Left ventricle myocardium inferior (tissue), 1 donor: ENCODE results near the gene ALDH3A1. TPM values are rescaled to one million over a fixed set of nuclear protein-coding genes. Genes with fewer than 3 reads are reported as not detected.
"Not testable (repeated sequence)": the region's sequence is repeated elsewhere in the genome, so short reads cannot be mapped to it uniquely, and the experiment has no call there.

Source experiments
- DNase-seq: peaks from one replicate; pipeline ENCODE4 v3.0.0-alpha.2; 2020
- H3K27ac ChIP-seq: fragments of 200-600 bp; replicated peaks from 2 replicates; pipeline ENCODE4 v1.8.0; 2021
- H3K27me3 ChIP-seq: fragments of 200-600 bp; 2 replicates; pipeline ENCODE4 v1.8.0; 2021; ENCODE audit warnings: low read depth
- H3K36me3 ChIP-seq: fragments of 200-600 bp; 2 replicates; pipeline ENCODE4 v1.8.0; 2021
- H3K4me1 ChIP-seq: fragments of 200-600 bp; 2 replicates; pipeline ENCODE4 v1.8.0; 2021
- H3K4me3 ChIP-seq: fragments of 200-600 bp; 2 replicates; pipeline ENCODE4 v1.8.0; 2021; ENCODE audit warnings: mild to moderate bottlenecking, moderate library complexity
- H3K9me3 ChIP-seq: fragments of 200-600 bp; replicated peaks from 2 replicates; pipeline ENCODE4 v1.8.0; 2021
- CTCF ChIP-seq: fragments of 200-600 bp; IDR thresholded peaks from 2 replicates; pipeline ENCODE4 v1.8.0; 2021; ENCODE audit warnings: antibody characterized with exemption, mild to moderate bottlenecking, borderline replicate concordance
- intact Hi-C: fragments of 100-400 bp; cut with micrococcal nuclease; formaldehyde crosslinking; loops from one replicate; pipeline ENCODE4 v1.11.0; 2022
- total RNA-seq: library from RNA; stranded (reverse); fragmentation: NEBNext Ultra II Directional; extraction: Animal tissue kit (Norgen Biotek cat#: 25700); gene quantifications from one replicate; pipeline ENCODE4 v1.2.1, GENCODE V29; 2021
- donor health status: DM: no; HTN: yes; CAD: no; lungs with severe emphysema.

ALDH3A1 gene
- total RNA-seq, 1 donor from 2014 or later: not detected

GRCh38 chr17:19769946-19770652 is 22.0 kb upstream of the ALDH3A1 start:
- Histone ChIP-seq H3K4me3 (no peak overlapping the region), H3K27me3 (no peaks in the 10 kb centered on the region), H3K4me1 (peaks cover 3% of the 10 kb centered on the region), H3K36me3 (peaks cover 17% of the 10 kb centered on the region), H3K9me3 (no peaks in the 10 kb centered on the region), H3K27ac (no peak overlapping the region)
- intact Hi-C loops: loop anchor here (5.0 kb wide), 1 partner anchor 258 kb away; no protein-coding TSS in a partner anchor
- TF ChIP-seq CTCF: no peak
- DNase-seq: no peak

- H3K27me3 ChIP-seq: no peaks in the 10 kb centered on the region
- no peak overlapping the region for H3K27ac ChIP-seq
- no peaks in the 10 kb centered on the region for H3K36me3 ChIP-seq
- H3K9me3 ChIP-seq: no peaks in the 10 kb centered on the region
- no peak for DNase-seq
- peaks cover 3% of the 10 kb centered on the region for H3K4me1 ChIP-seq
- TF ChIP-seq CTCF: no peak
- intact Hi-C loops: loop anchor here (5.0 kb wide), 1 partner anchor 256 kb away; no protein-coding TSS in a partner anchor
- no peak overlapping the region for H3K4me3 ChIP-seq
These were observed 20.1 kb upstream of the ALDH3A1 start for GRCh38 chr17:19768046-19768782.

- H3K9me3 ChIP-seq: no peaks in the 10 kb centered on the region
- H3K27me3 ChIP-seq: no peaks in the 10 kb centered on the region
- DNase-seq: peak; percentile 78
- no peak overlapping the region for H3K27ac ChIP-seq
- H3K4me3 ChIP-seq: no peak overlapping the region
- no peaks in the 10 kb centered on the region for H3K36me3 ChIP-seq
- TF ChIP-seq CTCF: peak; percentile 95
- H3K4me1 ChIP-seq: peaks cover 3% of the 10 kb centered on the region
- intact Hi-C loops: loop anchor here (5.0 kb wide), 1 partner anchor 254 kb away; no protein-coding TSS in a partner anchor
These were observed 18.5 kb upstream of the ALDH3A1 start for GRCh38 chr17:19766421-19767270.

GRCh38 chr17:19766016-19766415 is 17.9 kb upstream of the ALDH3A1 start:
- intact Hi-C loops: loop anchor here (5.0 kb wide), 1 partner anchor 254 kb away; no protein-coding TSS in a partner anchor
- DNase-seq: no peak
- Histone ChIP-seq H3K27ac (no peak overlapping the region), H3K9me3 (no peaks in the 10 kb centered on the region), H3K27me3 (no peaks in the 10 kb centered on the region), H3K4me3 (no peak overlapping the region), H3K36me3 (no peaks in the 10 kb centered on the region), H3K4me1 (peaks cover 3% of the 10 kb centered on the region)
- TF ChIP-seq CTCF: no peak

- H3K27me3 ChIP-seq, H3K36me3 ChIP-seq, H3K4me3 ChIP-seq, H3K9me3 ChIP-seq, intact Hi-C loops, H3K27ac ChIP-seq, H3K4me1 ChIP-seq, DNase-seq: not testable (repeated sequence)
These were observed 15.9 kb upstream of the ALDH3A1 start for GRCh38 chr17:19763991-19764390.
